ENCODE measurements around the gene CNKSR1.

GRCh38 chr1:26189751-26190275 is 12.5 kb downstream of the CNKSR1 start:
- TF ChIP-seq CTCF (IDR thresholded peaks at IDR 0.05) (no peak), POLR2A (IDR thresholded peaks at IDR 0.05) (no peak)
